Measurements from ENCODE around the gene HIF1AN.

The HIF1AN gene

GRCh38 chr10:100535715-100536353 lies at the start of gene HIF1AN:
Gene HIF1AN (plus strand): TSS chr10:100535943. CDS start chr10:100535959, 16 bp downstream.
- TF ChIP-seq CTCF (IDR thresholded peaks at IDR 0.05; ENCODE audit: low read depth, low read length) = peak; percentile 97
- H3K4me3 ChIP-seq (ENCODE audit: low read depth, low read length) = peak within 1 kb of the TSS; percentile 86

- H3K4me3 ChIP-seq (ENCODE audit: low read depth, low read length) = no peak overlapping the region
- no peak for TF ChIP-seq CTCF (IDR thresholded peaks at IDR 0.05; ENCODE audit: low read depth, low read length)
These were observed 48.2 kb upstream of the HIF1AN start for GRCh38 chr10:100487529-100487928.

- no peak for TF ChIP-seq CTCF (IDR thresholded peaks at IDR 0.05; ENCODE audit: low read depth, low read length)
These were observed 46.3 kb upstream of the HIF1AN start for GRCh38 chr10:100489396-100489795.

GRCh38 chr10:100490531-100490930 lies 45.2 kb upstream of the HIF1AN start:
- H3K4me3 ChIP-seq (ENCODE audit: low read depth, low read length) = no peak overlapping the region
- no peak for TF ChIP-seq CTCF (IDR thresholded peaks at IDR 0.05; ENCODE audit: low read depth, low read length)

More at GRCh38 chr10:100489396-100489795, 46.3 kb upstream of the HIF1AN start:
- H3K4me3 ChIP-seq (ENCODE audit: low read depth, low read length) = no peak overlapping the region

- no peak for TF ChIP-seq CTCF (IDR thresholded peaks at IDR 0.05; ENCODE audit: low read depth, low read length)
- no peak overlapping the region for H3K4me3 ChIP-seq (ENCODE audit: low read depth, low read length)
These were observed 39.2 kb upstream of the HIF1AN start for GRCh38 chr10:100496567-100496966.

- no peak overlapping the region for H3K4me3 ChIP-seq (ENCODE audit: low read depth, low read length)
- TF ChIP-seq CTCF (IDR thresholded peaks at IDR 0.05; ENCODE audit: low read depth, low read length) = no peak
These were observed 37.7 kb upstream of the HIF1AN start for GRCh38 chr10:100498059-100498458.

GRCh38 chr10:100501423-100501822 lies 34.3 kb upstream of the HIF1AN start:
- H3K4me3 ChIP-seq (ENCODE audit: low read depth, low read length) = no peak overlapping the region
- no peak for TF ChIP-seq CTCF (IDR thresholded peaks at IDR 0.05; ENCODE audit: low read depth, low read length)
